GM20000 (cell line): ENCODE data around the gene KRT80.

Source experiments
- DNase-seq: peaks from one replicate; pipeline ENCODE4 v3.0.0; 2012; ENCODE audit warnings: low spot score
- TF ChIP-seq, protein P1 (sequence below): IDR thresholded peaks from 2 replicates; pipeline ENCODE4 v1.5.1; 2012; ENCODE audit warnings: mild to moderate bottlenecking, control low read depth; ENCODE audit errors: extremely low read depth, missing control alignments

KRT80 gene

DNA sequence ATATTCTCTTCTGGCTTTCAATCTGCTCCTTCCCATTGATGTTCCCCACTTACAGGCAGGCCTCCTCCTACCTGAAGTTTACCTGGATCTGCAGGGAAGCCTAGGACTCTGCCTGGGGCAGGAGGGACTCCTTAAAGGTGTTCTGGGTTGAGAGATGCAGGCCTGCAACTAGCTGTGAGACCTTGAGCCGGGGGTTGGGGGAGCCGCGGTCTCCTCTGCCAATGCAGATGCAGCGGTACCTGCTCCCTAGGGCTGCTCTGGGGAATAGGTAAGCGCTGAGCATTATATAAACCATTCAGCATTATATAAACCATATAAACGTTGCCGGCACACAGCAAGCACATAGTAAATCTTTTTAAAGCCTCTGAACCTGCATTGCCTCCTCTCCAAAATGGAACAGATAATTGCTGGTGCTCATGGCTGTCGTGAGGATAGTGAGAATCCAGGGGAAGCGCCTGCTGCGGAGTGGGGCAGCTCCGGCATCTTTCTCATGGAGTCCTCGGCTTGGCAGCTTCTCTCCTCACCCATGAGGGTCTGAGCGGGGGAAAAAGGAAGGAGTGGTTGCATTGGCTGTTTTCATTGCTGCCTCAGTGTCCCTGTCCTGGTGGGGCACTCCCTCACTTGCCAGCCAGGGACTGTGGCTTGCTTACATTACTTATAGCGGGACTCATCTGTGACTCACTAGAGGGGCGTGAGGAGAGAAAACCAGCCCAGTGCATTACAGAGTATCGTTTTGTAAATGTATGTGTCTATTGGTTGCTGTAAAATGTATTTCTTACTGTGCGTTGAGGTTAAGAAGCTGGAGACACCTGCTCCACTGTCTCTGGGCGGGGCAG, 12.5 kb upstream of the KRT80 start:
- DNase-seq, result no peak
- TF ChIP-seq, protein P1, sequence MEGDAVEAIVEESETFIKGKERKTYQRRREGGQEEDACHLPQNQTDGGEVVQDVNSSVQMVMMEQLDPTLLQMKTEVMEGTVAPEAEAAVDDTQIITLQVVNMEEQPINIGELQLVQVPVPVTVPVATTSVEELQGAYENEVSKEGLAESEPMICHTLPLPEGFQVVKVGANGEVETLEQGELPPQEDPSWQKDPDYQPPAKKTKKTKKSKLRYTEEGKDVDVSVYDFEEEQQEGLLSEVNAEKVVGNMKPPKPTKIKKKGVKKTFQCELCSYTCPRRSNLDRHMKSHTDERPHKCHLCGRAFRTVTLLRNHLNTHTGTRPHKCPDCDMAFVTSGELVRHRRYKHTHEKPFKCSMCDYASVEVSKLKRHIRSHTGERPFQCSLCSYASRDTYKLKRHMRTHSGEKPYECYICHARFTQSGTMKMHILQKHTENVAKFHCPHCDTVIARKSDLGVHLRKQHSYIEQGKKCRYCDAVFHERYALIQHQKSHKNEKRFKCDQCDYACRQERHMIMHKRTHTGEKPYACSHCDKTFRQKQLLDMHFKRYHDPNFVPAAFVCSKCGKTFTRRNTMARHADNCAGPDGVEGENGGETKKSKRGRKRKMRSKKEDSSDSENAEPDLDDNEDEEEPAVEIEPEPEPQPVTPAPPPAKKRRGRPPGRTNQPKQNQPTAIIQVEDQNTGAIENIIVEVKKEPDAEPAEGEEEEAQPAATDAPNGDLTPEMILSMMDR, result no peak

DNA sequence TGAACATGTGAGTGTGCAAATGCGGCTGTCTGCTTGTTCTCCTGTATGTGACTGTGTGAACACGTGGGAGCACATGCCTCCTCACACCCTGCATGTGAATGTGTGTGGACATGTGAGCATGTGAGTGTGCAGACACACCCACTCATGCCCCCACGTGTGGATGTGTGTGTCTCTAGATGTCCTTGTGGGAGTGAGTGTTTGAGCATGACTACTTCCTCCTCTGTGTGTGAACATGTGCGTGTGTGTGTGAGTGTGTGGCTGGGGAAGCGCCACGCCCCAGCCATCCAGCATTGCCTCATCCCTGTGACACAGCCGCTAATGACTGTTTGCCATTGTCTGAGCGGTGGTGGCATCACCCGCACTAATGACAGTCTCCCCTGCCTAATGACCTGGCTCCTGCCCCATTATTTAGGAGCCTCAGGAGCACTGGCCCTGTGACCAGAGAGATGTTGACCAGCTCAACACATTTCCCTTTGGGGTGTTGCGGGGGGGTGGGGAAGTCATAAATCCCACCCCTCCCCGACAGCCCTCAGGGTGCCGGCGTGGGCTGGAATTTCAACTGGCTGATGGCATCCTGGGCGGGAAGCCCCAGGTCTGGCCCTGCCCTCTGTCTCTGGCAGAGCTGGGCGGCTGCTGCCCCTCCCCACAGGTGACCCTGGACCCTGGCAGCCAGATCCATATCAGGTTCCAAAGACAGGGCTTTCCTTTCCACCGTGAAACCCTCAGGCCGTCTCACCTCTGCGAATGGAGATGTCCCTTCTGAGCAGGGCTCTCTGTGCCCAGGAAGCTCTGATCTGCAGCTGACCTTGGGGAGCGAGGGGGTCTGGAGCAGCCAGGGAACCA, 11.5 kb upstream of the KRT80 start:
- no peak for DNase-seq
- TF ChIP-seq, protein P1, result no peak

DNA sequence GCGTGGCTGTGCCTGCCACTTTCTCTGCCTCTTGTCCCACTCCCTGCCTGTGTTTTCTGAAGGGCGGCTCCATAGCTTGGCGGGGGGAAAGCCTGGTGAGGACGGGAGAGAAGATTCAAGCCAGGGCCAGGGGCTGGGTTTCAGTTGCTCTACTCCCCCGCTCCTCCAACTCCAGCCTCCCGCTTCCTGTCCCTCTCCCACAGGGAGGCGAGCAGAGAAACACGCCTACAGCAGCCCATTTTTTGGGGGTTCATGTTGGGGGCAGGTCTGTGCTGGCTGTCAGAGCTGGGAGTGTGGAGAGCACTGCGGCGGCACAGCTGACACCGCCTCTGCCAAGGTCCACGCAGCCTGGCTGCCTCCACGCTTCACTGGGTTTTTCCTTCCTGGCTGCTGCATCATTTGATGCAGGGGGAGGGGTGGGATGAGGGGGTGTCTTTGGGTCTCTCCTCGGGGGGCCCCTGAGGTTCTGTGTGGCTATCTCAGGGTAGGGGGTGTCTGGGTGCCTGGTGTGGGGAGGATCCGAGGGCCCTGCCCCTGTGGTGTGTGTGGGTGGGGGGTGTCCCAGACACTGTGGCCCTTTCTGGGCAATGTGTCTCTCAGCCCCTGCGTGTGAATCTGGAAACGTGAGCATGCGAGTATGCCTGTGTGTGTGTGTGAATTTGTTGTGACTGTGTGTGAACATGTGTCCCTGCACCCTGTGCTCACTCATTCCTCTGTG, 10.7 kb upstream of the KRT80 start:
- no peak for DNase-seq
- TF ChIP-seq, protein P1, result no peak

DNA sequence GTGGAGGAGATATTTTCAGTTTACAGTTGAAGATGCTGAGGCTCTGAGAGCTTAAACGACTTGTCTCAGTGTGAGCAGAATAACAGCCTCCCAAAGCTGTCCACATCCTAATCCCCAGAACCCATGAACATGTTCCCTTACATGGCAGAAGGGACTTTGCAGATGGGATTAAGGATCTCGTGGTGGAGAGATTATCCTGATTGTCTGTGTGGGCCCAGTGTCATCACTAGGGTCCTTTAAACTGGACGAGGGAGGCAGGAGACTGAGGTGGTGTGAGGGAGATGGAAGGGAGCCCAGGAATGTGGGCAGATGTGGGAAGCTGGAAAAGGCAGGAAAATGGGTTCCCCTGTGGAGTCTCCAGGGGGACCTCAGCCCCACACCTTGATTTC, 9.6 kb upstream of the KRT80 start:
- TF ChIP-seq, protein P1, result no peak
- DNase-seq, result no peak

DNA sequence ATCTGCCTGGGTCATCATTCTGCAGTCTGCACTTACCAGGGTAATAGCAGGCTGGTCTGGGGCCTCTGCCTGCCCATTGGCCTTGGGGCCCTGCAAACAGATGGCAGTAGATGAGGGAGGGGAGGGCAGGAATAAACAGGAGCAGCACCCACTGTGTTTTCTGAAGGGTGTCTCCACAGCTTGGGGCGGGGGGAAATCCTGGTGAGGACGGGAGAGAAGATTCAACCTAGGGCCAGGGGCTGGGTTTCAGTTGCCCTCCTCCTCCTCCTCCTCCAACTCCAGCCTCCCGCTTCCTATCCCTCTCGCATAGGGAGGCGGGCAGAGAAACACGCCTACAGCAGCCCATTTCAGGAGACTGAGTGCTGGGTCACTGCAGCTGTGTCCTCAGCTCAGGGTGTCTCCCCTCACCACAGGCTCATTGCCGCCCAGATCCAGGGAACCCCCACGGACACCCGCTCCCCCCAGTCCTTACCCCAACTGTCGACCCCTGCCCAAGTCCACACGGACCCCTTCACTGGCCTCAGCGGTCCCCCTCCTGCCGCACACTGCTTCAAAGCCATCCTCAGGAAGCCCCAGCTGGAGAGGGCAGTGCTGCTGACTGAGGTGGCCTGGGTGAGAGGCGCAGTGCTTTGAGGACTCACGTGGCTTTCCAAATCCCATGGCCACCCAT, 9.1 kb upstream of the KRT80 start:
- DNase-seq, result no peak
- TF ChIP-seq, protein P1, result no peak

DNA sequence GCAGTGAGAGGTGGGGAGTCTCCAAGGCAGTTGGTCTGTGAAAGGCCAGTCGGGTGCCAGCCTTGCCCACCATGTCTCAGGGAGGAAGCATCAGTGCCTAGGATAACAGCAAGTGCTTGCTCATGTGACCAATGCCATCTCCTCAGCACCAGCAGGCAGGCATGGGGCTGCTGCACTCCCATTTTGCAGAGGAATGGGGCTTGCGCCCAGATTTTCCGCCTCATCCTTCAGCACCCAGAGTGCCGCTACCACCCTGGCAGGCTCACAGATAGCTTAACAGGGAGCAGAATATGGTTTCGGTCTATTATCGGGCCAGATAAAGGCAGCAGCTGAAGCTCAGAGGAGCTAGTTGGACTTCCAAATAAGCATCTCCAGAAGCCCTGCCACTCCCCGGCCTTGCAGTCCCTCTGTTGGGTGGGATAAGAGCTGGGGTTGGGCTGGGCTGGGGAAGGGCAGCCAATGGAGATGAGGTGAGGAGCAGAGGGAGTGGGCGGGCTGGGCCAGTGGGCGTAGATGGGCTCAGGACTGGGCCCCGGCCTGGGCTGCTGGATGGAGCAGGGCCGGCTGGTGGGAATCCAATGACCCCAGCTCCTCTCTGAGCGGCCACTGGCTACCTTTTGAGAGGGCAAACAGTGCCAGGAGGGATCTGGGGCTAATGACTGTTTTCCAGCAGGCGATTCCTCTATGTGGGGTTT, 8.4 kb upstream of the KRT80 start:
- TF ChIP-seq, protein P1, result no peak
- DNase-seq, result no peak
